Epidermal melanocyte (primary cell): ENCODE data around the gene CCDC158.
"Not testable (repeated sequence)": the region's sequence is repeated elsewhere in the genome, so short reads cannot be mapped to it uniquely, and the experiment has no call there.

ENCODE experiments used
- DNase-seq: peaks from one replicate; pipeline ENCODE4 v3.0.0; 2011; ENCODE audit warnings: low spot score; ENCODE audit not compliant: insufficient read length

Gene CCDC158

GRCh38 chr4:76373919-76374552 is 46.9 kb downstream of the CCDC158 start:
- no peak for DNase-seq

- DNase-seq = no peak
Observed at GRCh38 chr4:76366737-76367136, 54.2 kb downstream of the CCDC158 start.

GRCh38 chr4:76365636-76366035 is 55.3 kb downstream of the CCDC158 start:
- no peak for DNase-seq

- no peak for DNase-seq
Observed at GRCh38 chr4:76364763-76365162, 56.2 kb downstream of the CCDC158 start.

GRCh38 chr4:76363556-76364290 is 57.2 kb downstream of the CCDC158 start:
- no peak for DNase-seq

GRCh38 chr4:76361689-76362412 is 59.1 kb downstream of the CCDC158 start:
- no peak for DNase-seq

GRCh38 chr4:76359881-76360466 is 61.0 kb downstream of the CCDC158 start:
- not testable (repeated sequence) for DNase-seq

GRCh38 chr4:76357981-76358380 is 63.0 kb downstream of the CCDC158 start:
- no peak for DNase-seq

- no peak for DNase-seq
Observed at GRCh38 chr4:76354517-76355473, 66.1 kb downstream of the CCDC158 start.

- no peak for DNase-seq
Observed at GRCh38 chr4:76342803-76343202, 78.1 kb downstream of the CCDC158 start.

- DNase-seq = no peak
Observed at GRCh38 chr4:76342191-76342590, 78.8 kb downstream of the CCDC158 start.

GRCh38 chr4:76341063-76341462 is 79.9 kb downstream of the CCDC158 start:
- no peak for DNase-seq

GRCh38 chr4:76339364-76339763 is 81.6 kb downstream of the CCDC158 start:
- DNase-seq = no peak

GRCh38 chr4:76334885-76335284 is 86.1 kb downstream of the CCDC158 start:
- no peak for DNase-seq

GRCh38 chr4:76326515-76326914 is 94.4 kb downstream of the CCDC158 start:
- DNase-seq = no peak

- no peak for DNase-seq
Observed at GRCh38 chr4:76325072-76325471, 95.9 kb downstream of the CCDC158 start.

- no peak for DNase-seq
Observed at GRCh38 chr4:76322236-76322635, 98.7 kb downstream of the CCDC158 start.

GRCh38 chr4:76316131-76316530 is 104.8 kb downstream of the CCDC158 start:
- no peak for DNase-seq

- DNase-seq = no peak
Observed at GRCh38 chr4:76315267-76315918, 105.5 kb downstream of the CCDC158 start.

- no peak for DNase-seq
Observed at GRCh38 chr4:76313547-76313946, 107.4 kb downstream of the CCDC158 start.
